Measurements from ENCODE around the gene OGDH.

The OGDH gene

DNA sequence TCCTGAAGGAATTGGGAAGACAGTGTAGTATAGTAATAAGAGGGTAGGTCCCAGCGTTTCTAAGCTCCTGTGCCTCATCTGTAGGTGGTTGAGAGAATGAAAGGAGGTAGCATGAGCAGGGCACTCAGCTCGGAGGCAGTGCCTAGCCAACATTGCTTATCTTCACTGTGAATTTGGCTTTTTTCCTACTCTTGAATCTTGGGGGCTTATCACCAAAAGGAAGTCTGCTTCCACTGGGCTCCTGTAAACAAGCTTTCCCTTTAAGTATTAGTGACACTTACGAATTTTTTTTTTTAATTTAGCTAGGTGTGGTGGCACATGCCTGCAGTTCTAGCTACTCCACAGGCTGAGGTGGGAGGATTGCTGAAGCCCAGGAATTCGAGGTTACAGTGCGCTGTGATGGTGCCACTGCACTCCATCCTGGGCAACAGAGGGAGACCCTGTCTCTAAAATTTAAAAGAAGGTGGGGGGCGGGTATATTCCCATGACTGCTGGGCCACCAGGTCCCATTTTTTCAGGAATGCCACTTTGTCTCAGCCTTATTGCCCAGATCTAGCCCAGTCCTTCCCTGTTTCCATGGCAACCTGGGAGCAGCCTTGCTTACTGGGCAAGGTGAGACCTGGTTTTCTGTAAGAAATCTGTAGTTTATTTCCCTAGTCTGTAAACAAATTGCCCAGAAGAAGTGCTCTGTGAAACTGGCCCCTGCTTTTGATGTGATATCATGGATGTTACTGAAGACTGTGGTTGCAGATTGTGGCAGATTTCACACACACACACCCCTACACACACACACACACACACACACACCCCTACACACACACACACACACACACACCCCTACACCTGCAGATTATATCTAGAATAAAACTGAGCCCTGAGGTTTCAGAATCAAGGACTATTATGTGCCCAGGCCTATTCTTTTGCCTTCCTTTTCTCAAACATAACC is 19.4 kb downstream of the OGDH start:
- TF ChIP-seq, protein P1, sequence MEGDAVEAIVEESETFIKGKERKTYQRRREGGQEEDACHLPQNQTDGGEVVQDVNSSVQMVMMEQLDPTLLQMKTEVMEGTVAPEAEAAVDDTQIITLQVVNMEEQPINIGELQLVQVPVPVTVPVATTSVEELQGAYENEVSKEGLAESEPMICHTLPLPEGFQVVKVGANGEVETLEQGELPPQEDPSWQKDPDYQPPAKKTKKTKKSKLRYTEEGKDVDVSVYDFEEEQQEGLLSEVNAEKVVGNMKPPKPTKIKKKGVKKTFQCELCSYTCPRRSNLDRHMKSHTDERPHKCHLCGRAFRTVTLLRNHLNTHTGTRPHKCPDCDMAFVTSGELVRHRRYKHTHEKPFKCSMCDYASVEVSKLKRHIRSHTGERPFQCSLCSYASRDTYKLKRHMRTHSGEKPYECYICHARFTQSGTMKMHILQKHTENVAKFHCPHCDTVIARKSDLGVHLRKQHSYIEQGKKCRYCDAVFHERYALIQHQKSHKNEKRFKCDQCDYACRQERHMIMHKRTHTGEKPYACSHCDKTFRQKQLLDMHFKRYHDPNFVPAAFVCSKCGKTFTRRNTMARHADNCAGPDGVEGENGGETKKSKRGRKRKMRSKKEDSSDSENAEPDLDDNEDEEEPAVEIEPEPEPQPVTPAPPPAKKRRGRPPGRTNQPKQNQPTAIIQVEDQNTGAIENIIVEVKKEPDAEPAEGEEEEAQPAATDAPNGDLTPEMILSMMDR (IDR thresholded peaks at IDR 0.05): no peak

DNA sequence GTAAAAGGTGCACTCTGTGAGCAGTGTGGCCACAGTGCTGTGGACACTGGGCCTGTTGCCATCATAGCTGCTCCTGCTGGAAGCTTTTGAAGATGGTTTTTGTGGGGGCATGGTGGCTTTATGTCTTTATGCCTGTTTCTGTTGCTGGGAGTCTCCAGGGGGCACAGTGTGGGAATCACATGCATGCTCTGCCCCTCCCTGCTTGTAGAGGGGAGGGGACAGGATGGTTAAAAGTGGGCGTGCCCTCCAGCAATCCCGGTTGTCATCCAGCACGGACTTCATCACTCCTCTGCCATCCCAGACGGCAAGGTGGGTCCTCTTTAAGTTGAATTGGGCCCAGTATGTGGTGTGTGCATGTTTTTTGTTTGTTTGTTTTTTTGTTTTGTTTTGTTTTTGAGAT is 20.2 kb downstream of the OGDH start:
- TF ChIP-seq, protein P1 (IDR thresholded peaks at IDR 0.05): no peak

DNA sequence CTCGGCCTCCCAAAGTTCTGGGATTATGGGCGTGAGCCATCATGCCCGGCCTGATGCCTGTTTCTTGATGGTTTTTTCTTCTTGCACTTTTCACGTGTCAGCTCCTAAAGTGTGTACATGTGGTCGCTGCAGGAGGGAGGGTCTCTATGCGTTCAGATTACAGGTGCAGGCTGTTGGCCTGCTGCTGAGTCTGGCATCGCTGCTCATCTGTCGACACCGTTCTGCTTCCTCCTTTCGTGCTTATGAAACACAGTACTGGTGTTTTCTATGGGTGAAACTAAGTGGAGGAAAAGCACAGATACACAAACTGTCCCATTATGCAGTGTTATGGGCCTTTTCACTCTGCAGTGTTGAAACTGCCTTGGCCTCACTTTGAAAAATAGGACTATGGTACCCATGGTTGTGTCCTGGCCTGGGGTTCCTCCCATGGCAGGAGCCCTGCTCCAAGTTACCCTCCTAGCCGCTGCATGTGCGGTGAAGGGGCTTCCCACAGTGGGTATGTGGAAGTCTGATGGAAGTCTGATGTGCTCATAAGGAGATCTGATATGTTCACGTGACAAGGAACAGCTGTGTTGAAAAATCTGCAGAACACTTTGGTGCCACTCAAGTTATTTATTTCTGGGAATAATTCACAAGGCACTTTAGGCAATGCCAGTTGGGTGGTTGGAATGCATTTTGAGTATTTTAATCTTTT is 23.5 kb downstream of the OGDH start:
- TF ChIP-seq, protein P1 (IDR thresholded peaks at IDR 0.05): no peak

DNA sequence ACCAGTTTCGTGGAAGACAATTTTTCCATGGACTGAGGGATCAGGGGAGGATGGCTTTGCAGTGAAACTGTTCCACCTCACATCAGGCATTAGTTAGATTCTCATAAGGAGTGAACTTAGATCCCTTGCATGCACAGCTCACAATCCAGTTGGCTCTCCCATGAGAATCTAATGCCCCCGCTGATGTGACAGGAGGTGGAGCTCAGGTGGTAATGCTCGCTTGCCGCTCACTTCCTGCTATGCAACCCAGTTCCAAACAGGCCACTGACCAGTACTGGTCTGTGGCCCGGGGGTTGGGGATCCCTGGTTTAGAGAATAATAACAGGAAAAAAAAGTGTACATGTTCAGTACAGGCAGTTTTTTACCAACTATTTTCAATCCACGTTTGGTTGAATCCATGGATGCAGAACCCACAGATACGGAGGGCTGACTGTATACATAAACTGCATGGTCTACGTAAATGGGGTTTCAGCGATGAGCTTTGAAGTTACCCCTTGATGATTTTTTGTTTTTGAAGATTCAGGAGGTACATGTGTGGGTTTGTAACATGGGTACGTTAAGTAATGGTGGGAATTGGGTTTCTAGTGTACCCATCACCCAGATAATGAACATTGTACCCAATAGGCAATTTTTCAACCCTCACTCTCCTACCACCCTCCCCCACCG is 24.5 kb downstream of the OGDH start:
- TF ChIP-seq, protein P1 (IDR thresholded peaks at IDR 0.05): no peak

DNA sequence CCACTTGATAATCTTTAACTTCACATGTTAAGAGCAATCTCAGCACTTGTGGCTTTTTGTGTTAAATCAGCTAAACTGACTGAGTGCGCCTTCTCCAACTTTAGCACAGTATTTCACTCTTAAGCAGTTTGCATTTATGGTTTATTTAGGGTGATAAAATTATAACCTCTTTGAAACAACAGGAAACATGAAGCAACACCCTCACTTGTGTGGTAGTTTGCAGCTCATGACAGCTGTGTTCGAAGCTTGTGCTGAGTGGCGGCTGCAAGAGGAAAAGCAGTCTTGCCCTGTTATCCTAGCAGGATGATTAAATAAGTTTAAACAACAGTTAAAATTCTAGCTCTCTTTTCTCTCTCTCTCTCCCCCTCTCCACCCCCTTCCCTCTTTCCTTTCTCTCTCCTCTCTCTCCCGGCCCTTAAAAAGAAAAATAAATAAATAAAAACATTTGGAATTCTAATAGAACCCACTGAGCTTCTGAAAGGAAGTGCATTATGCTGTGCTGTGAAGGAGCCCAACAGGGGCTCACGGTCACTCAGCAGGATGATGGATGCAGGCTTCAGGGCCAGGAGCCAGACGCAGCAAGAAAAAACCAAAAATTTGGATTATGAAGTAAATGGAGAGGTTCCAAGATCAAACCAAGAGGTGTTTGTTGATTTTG is 25.2 kb downstream of the OGDH start:
- TF ChIP-seq, protein P1 (IDR thresholded peaks at IDR 0.05): no peak

DNA sequence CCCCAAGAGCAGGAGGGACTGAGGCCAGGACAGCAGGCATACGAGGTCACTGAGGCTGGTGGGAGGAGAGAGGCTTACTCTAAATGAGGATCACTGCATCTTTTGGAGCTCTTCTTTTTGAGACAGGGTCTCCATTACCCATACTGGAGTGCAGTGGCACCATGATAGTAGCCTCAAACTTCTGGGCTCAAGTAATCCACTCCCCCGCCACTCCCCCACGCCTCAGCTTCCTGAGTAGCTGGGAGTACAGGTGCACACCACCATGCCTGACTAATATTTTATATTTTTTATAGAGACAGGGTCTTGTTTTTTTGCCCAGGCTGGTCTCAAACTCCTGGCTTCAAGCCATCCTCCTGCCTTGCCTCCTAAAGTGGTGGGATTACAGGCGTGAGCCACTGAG is 25.8 kb downstream of the OGDH start:
- TF ChIP-seq, protein P1 (IDR thresholded peaks at IDR 0.05): no peak
